ENCODE results near the gene SKAP2. TPM values are rescaled to one million over a fixed set of nuclear protein-coding genes. Genes with fewer than 3 reads are reported as not detected.

Gene SKAP2
- total and polyA plus RNA-seq, 2 donors (not counting 1 experiment from before 2014, with no cell fraction given): 17.5 to 25.9 TPM

DNA sequence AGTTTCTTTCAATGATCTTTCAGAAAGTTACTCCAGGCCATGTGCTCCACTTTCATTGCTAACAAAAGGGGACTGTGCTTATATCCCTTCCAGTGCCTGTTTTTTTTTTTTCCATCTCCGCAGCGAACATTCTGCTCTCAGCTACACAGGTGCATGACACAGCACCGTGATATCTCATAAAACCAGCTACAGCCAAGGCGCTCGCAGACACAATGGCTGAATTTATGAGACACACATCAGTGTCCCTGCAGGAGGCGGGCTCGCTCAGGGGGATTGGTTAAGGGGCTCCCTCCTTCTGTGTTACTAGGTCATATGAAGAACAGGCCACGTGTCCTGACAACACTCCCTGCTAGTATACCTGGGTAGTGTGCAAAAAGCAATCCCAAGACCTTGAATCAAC lies 245.5 kb downstream of the SKAP2 start:
- no peak overlapping the region for H3K4me3 ChIP-seq (replicated peaks in 1 of 4; ENCODE audit: control extremely low read depth in 1 of 4, insufficient read depth in 1 of 4, low read depth in 3 of 4, low read length in 4 of 4)
- TF ChIP-seq, protein P1, sequence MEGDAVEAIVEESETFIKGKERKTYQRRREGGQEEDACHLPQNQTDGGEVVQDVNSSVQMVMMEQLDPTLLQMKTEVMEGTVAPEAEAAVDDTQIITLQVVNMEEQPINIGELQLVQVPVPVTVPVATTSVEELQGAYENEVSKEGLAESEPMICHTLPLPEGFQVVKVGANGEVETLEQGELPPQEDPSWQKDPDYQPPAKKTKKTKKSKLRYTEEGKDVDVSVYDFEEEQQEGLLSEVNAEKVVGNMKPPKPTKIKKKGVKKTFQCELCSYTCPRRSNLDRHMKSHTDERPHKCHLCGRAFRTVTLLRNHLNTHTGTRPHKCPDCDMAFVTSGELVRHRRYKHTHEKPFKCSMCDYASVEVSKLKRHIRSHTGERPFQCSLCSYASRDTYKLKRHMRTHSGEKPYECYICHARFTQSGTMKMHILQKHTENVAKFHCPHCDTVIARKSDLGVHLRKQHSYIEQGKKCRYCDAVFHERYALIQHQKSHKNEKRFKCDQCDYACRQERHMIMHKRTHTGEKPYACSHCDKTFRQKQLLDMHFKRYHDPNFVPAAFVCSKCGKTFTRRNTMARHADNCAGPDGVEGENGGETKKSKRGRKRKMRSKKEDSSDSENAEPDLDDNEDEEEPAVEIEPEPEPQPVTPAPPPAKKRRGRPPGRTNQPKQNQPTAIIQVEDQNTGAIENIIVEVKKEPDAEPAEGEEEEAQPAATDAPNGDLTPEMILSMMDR (conservative IDR thresholded peaks at IDR 0.05 in 1 of 2, IDR thresholded peaks at IDR 0.05 in 1 of 2; ENCODE audit: low read depth in 1 of 2, low read length in 2 of 2): no peak
- H2AFZ ChIP-seq (ENCODE audit: low read length): no peak overlapping the region
- no peaks in the 10 kb centered on the region for H3K4me1 ChIP-seq (ENCODE audit: control insufficient read depth, extremely low read depth, insufficient read depth, low read length)
- DNase-seq (ENCODE audit: low read depth in 2 of 2): no peak
- H3K27ac ChIP-seq (ENCODE audit: insufficient read depth, low read length): no peak overlapping the region
- no peaks in the 10 kb centered on the region for H3K27me3 ChIP-seq (ENCODE audit: control insufficient read depth, insufficient read depth, low read length)
- H3K9me3 ChIP-seq (ENCODE audit: control insufficient read depth, insufficient read depth, low read depth, low read length): no peaks in the 10 kb centered on the region
- no peaks in the 10 kb centered on the region for H3K79me2 ChIP-seq (ENCODE audit: control insufficient read depth, insufficient read depth, low read length)
- H3K4me2 ChIP-seq (ENCODE audit: extremely low read depth, insufficient read depth, low read length): no peak overlapping the region
- H3K9ac ChIP-seq (ENCODE audit: insufficient read depth, low read length): no peak overlapping the region
- no peaks in the 10 kb centered on the region for H4K20me1 ChIP-seq (ENCODE audit: control insufficient read depth, extremely low read depth, insufficient read depth, low read length)
- H3K36me3 ChIP-seq (ENCODE audit: control insufficient read depth, insufficient read depth, low read length): no peaks in the 10 kb centered on the region

- Histone ChIP-seq H3K9me3 (ENCODE audit: control insufficient read depth, insufficient read depth, low read depth, low read length) (no peaks in the 10 kb centered on the region), H2AFZ (ENCODE audit: low read length) (no peak overlapping the region)
Observed at GRCh38 chr7:26618449-26618848, 245.9 kb downstream of the SKAP2 start.

More at GRCh38 chr7:26618449-26618848, 245.9 kb downstream of the SKAP2 start:
- TF ChIP-seq EZH2 (IDR thresholded peaks at IDR 0.05; ENCODE audit: low read length, missing control alignments): no peak
- TF ChIP-seq, protein P1 (conservative IDR thresholded peaks at IDR 0.05 in 1 of 2, IDR thresholded peaks at IDR 0.05 in 1 of 2; ENCODE audit: low read depth in 1 of 2, low read length in 2 of 2): no peak
- no peak overlapping the region for H3K4me2 ChIP-seq (ENCODE audit: extremely low read depth, insufficient read depth, low read length)
- no peak overlapping the region for H3K9ac ChIP-seq (ENCODE audit: insufficient read depth, low read length)
- H4K20me1 ChIP-seq (ENCODE audit: control insufficient read depth, extremely low read depth, insufficient read depth, low read length): no peaks in the 10 kb centered on the region
- no peaks in the 10 kb centered on the region for H3K79me2 ChIP-seq (ENCODE audit: control insufficient read depth, insufficient read depth, low read length)
- DNase-seq (ENCODE audit: low read depth in 2 of 2): no peak
- no peak overlapping the region for H3K27ac ChIP-seq (ENCODE audit: insufficient read depth, low read length)
- H3K27me3 ChIP-seq (ENCODE audit: control insufficient read depth, insufficient read depth, low read length): no peaks in the 10 kb centered on the region
- no peaks in the 10 kb centered on the region for H3K36me3 ChIP-seq (ENCODE audit: control insufficient read depth, insufficient read depth, low read length)
- H3K4me3 ChIP-seq (replicated peaks in 1 of 4; ENCODE audit: control extremely low read depth in 1 of 4, insufficient read depth in 1 of 4, low read depth in 3 of 4, low read length in 4 of 4): no peak overlapping the region
- H3K4me1 ChIP-seq (ENCODE audit: control insufficient read depth, extremely low read depth, insufficient read depth, low read length): no peaks in the 10 kb centered on the region

Other genes starting within 250 kb of the SKAP2 start
- gene HOXA1, start 231.4 kb upstream of the SKAP2 start, total RNA-seq: 0.50 and 0.51 TPM in 2 replicates
- gene HOXA1, start 231.4 kb upstream of the SKAP2 start, polyA plus RNA-seq: 0.58 and 0.83 TPM in 2 replicates
- gene HOXA2, start 238.1 kb upstream of the SKAP2 start, total RNA-seq: 1.0 and 1.3 TPM in 2 replicates
- 2.3 and 2.6 TPM in 2 replicates for gene HOXA2, start 238.1 kb upstream of the SKAP2 start, polyA plus RNA-seq

Data from fibroblast of lung (primary cell).